H9 (cell line): ENCODE data around the gene EXOSC2. TPM values are rescaled to one million over a fixed set of nuclear protein-coding genes. Genes with fewer than 3 reads are reported as not detected.

Source experiments
- DNase-seq: peaks from one replicate; pipeline ENCODE4 v3.0.0-alpha.2; 2017
- H2AFZ ChIP-seq: one replicate; pipeline ENCODE4 v1.6.1; 2013; ENCODE audit warnings: mild to moderate bottlenecking, low read length, control low read depth, moderate library complexity
- H2AK5ac ChIP-seq: 2 replicates; pipeline ENCODE4 v1.6.1; 2013; ENCODE audit warnings: low read length, control low read depth, mixed read lengths; ENCODE audit not compliant: insufficient read length
- H2BK120ac ChIP-seq: one replicate; pipeline ENCODE4 v1.6.1; 2013; ENCODE audit warnings: low read depth, mild to moderate bottlenecking, low read length, control low read depth, inconsistent platforms; ENCODE audit not compliant: poor library complexity, severe bottlenecking
- H2BK12ac ChIP-seq: 2 replicates; pipeline ENCODE4 v1.6.1; 2013; ENCODE audit warnings: low read length, control low read depth, mixed read lengths, low read depth; ENCODE audit not compliant: insufficient read length
- H2BK15ac ChIP-seq: 2 replicates; pipeline ENCODE4 v1.6.1; 2013; ENCODE audit warnings: low read depth, low read length, control low read depth
- H2BK20ac ChIP-seq: one replicate; pipeline ENCODE4 v1.6.1; 2013; ENCODE audit warnings: low read depth, mild to moderate bottlenecking, low read length, control low read depth, inconsistent platforms; ENCODE audit not compliant: poor library complexity, severe bottlenecking
- H2BK5ac ChIP-seq: 2 replicates; pipeline ENCODE4 v1.6.1; 2013; ENCODE audit warnings: low read length, control low read depth, mixed read lengths; ENCODE audit not compliant: insufficient read length
- H3K14ac ChIP-seq: 2 replicates; pipeline ENCODE4 v1.6.1; 2013; ENCODE audit warnings: low read length, control low read depth; ENCODE audit not compliant: insufficient read depth
- H3K18ac ChIP-seq: 2 replicates; pipeline ENCODE4 v1.6.1; 2013; ENCODE audit warnings: low read depth, mild to moderate bottlenecking, mixed read lengths, low read length, control low read depth; ENCODE audit not compliant: insufficient read length
- H3K23ac ChIP-seq: 2 replicates; pipeline ENCODE4 v1.6.1; 2013; ENCODE audit warnings: low read length, control low read depth, mixed read lengths, low read depth; ENCODE audit not compliant: insufficient read length
- H3K23me2 ChIP-seq: 2 replicates; pipeline ENCODE4 v1.6.1; 2013; ENCODE audit warnings: low read depth, mild to moderate bottlenecking, mixed read lengths, low read length, control low read depth; ENCODE audit not compliant: insufficient read length, poor library complexity, severe bottlenecking
- H3K27ac ChIP-seq: 2 replicates; pipeline ENCODE4 v1.5.1; 2013; ENCODE audit warnings: low read length, control low read depth, mixed read lengths, low read depth; ENCODE audit not compliant: insufficient read length
- H3K27me3 ChIP-seq: 2 replicates; pipeline ENCODE4 v1.6.1; 2013; ENCODE audit warnings: low read length, control low read depth, inconsistent platforms; ENCODE audit not compliant: insufficient read depth
- H3K4ac ChIP-seq: 2 replicates; pipeline ENCODE4 v1.6.1; 2013; ENCODE audit warnings: low read depth, mild to moderate bottlenecking, control low read depth, inconsistent platforms, low read length, moderate library complexity
- H3K4me1 ChIP-seq: 2 replicates; pipeline ENCODE4 v1.6.1; 2013; ENCODE audit warnings: low read length, control low read depth, inconsistent platforms; ENCODE audit not compliant: insufficient read depth
- H3K4me2 ChIP-seq: 2 replicates; pipeline ENCODE4 v1.6.1; 2013; ENCODE audit warnings: low read length, control low read depth, mixed read lengths; ENCODE audit not compliant: insufficient read length, insufficient read depth
- H3K56ac ChIP-seq: 2 replicates; pipeline ENCODE4 v1.6.1; 2013; ENCODE audit warnings: low read depth, mild to moderate bottlenecking, mixed read lengths, low read length, control low read depth; ENCODE audit not compliant: insufficient read length
- H3K79me1 ChIP-seq: 2 replicates; pipeline ENCODE4 v1.6.1; 2013; ENCODE audit warnings: low read depth, mild to moderate bottlenecking, moderate library complexity, low read length, control low read depth, inconsistent platforms; ENCODE audit not compliant: insufficient read depth, poor library complexity, severe bottlenecking
- H3K79me2 ChIP-seq: 2 replicates; pipeline ENCODE4 v1.6.1; 2013; ENCODE audit warnings: low read length, control low read depth, inconsistent platforms; ENCODE audit not compliant: insufficient read depth
- H3K9ac ChIP-seq: 2 replicates; pipeline ENCODE4 v1.6.1; 2013; ENCODE audit warnings: low read length, control low read depth, mixed read lengths; ENCODE audit not compliant: insufficient read length; ENCODE audit errors: extremely low read depth
- H3K9me3 ChIP-seq: one replicate; pipeline ENCODE4 v1.6.1; 2013; ENCODE audit warnings: low read depth, low read length, inconsistent platforms; ENCODE audit not compliant: control insufficient read depth
- H3T11ph ChIP-seq: one replicate; pipeline ENCODE4 v1.6.1; 2013; ENCODE audit warnings: mild to moderate bottlenecking, low read length, control low read depth, inconsistent platforms
- H4K20me1 ChIP-seq: one replicate; pipeline ENCODE4 v1.6.1; 2013; ENCODE audit not compliant: control insufficient read depth, insufficient read length, insufficient read depth
- H4K5ac ChIP-seq: 2 replicates; pipeline ENCODE4 v1.6.1; 2013; ENCODE audit warnings: low read depth, mild to moderate bottlenecking, mixed read lengths, low read length, control low read depth; ENCODE audit not compliant: insufficient read length
- H4K8ac ChIP-seq: replicated peaks from 2 replicates; pipeline ENCODE4 v1.6.1; 2013; ENCODE audit warnings: low read length, control low read depth, mixed read lengths, low read depth; ENCODE audit not compliant: insufficient read length
- H4K91ac ChIP-seq: 2 replicates; pipeline ENCODE4 v1.6.1; 2013; ENCODE audit warnings: low read depth, mild to moderate bottlenecking, moderate library complexity, mixed read lengths, low read length, control low read depth; ENCODE audit not compliant: insufficient read length
- H3K27ac Mint-ChIP-seq, 3 experiments: 2 replicates in 2 of 3; 3 replicates in 1 of 3; pipeline ENCODE4 v1.8.0; 2020 to 2021; ENCODE audit warnings: mixed read lengths in 3 of 3, mild to moderate bottlenecking in 1 of 3, moderate library complexity in 1 of 3
- H3K27me3 Mint-ChIP-seq: 2 replicates; pipeline ENCODE4 v1.8.0; 2021; ENCODE audit warnings: low read depth, mild to moderate bottlenecking, moderate library complexity, mixed read lengths
- H3K36me3 Mint-ChIP-seq, 3 experiments: 2 replicates in 2 of 3; 3 replicates in 1 of 3; pipeline ENCODE4 v1.8.0; 2020 to 2021; ENCODE audit warnings: low read depth in 3 of 3, mixed read lengths in 3 of 3; ENCODE audit not compliant: insufficient read depth in 1 of 3
- H3K4me1 Mint-ChIP-seq, 2 experiments: 2 replicates each; pipeline ENCODE4 v1.8.0; 2020; ENCODE audit warnings: mixed read lengths in 2 of 2
- H3K4me3 Mint-ChIP-seq, 2 experiments: 2 replicates in 1 of 2; 3 replicates in 1 of 2; pipeline ENCODE4 v1.8.0; 2020 to 2021; ENCODE audit warnings: mild to moderate bottlenecking in 2 of 2, mixed read lengths in 2 of 2, moderate library complexity in 1 of 2
- H3K9me3 Mint-ChIP-seq, 2 experiments: 2 replicates in 1 of 2; 3 replicates in 1 of 2; pipeline ENCODE4 v1.8.0; 2020; ENCODE audit warnings: mild to moderate bottlenecking in 2 of 2, mixed read lengths in 2 of 2, moderate library complexity in 1 of 2
- CTCF ChIP-seq: fragments of 200-600 bp; sonication (generic); conservative IDR thresholded peaks from 3 replicates; pipeline ENCODE4 v1.8.0; 2021; ENCODE audit warnings: antibody characterized with exemption, mild to moderate bottlenecking
- WGBS: extraction: QIAGEN DNeasy Blood & Tissue Kit; methylation state at CpG from one replicate; pipeline ENCODE4 v1.1.7; 2013; ENCODE audit warnings: missing lambda C conversion rate, low lambda C conversion rate, mixed read lengths; ENCODE audit not compliant: insufficient read length; ENCODE audit errors: extremely low coverage; 5-methylcytosine and 5-hydroxymethylcytosine counted together
- total RNA-seq: library from RNA; stranded (reverse); gene quantifications from 2 replicates; pipeline ENCODE4 v1.2.1, GENCODE V29; 2021

EXOSC2 gene
- total RNA-seq, 1 experiment from 2014 or later, result 94.5 TPM

- no peak overlapping the region for H3K18ac ChIP-seq
- H4K20me1 ChIP-seq, result no peaks in the 10 kb centered on the region
- peaks cover 4% of the 10 kb centered on the region; the same call in 1 of the 2 replicates for H3K79me2 ChIP-seq
- H3K27ac ChIP-seq, result no peak overlapping the region
- no peak overlapping the region for H2BK12ac ChIP-seq
- H3K79me1 ChIP-seq, result peaks cover 6% of the 10 kb centered on the region
- H3K27me3 ChIP-seq, result no peaks in the 10 kb centered on the region
- H4K5ac ChIP-seq, result no peak overlapping the region
- H3K4me2 ChIP-seq, result no peak overlapping the region
- H3K27ac Mint-ChIP-seq, result peak overlapping the region in 1 of 3 experiments; percentile 75; a peak in 3 of 7 replicates
- no peak overlapping the region for H4K8ac ChIP-seq
- H3T11ph ChIP-seq, result no peak overlapping the region
- H2BK15ac ChIP-seq, result no peak overlapping the region
- no CpG with 5 or more reads among the region's 13 CpGs for WGBS
- no peak overlapping the region for H2BK20ac ChIP-seq
- H2AK5ac ChIP-seq, result no peak overlapping the region
- no peaks in the 10 kb centered on the region for H3K23me2 ChIP-seq
- H3K56ac ChIP-seq, result no peak overlapping the region
- no peaks in the 10 kb centered on the region for H3K9me3 Mint-ChIP-seq
- H3K4me1 ChIP-seq, result no peaks in the 10 kb centered on the region
- peak; percentile 82 for DNase-seq
- no peak overlapping the region for H2BK5ac ChIP-seq
- no peak overlapping the region for H3K23ac ChIP-seq
- H3K4ac ChIP-seq, result no peak overlapping the region
- H3K4me1 Mint-ChIP-seq, result peaks cover 9 to 13% of the 10 kb centered on the region in 2 experiments; a peak in 3 of 4 replicates
- no peak overlapping the region; a peak in 1 of 5 replicates for H3K4me3 Mint-ChIP-seq
- H3K27me3 Mint-ChIP-seq, result no peaks in the 10 kb centered on the region
- H2AFZ ChIP-seq, result no peak overlapping the region
- H3K14ac ChIP-seq, result no peak overlapping the region
- peaks cover 61 to 93% (median 72%) of the 10 kb centered on the region in 3 experiments for H3K36me3 Mint-ChIP-seq
- no peaks in the 10 kb centered on the region for H3K9me3 ChIP-seq
- H4K91ac ChIP-seq, result no peak overlapping the region
- peak; percentile 99 for TF ChIP-seq CTCF
- H3K9ac ChIP-seq, result no peak overlapping the region
- no peak overlapping the region for H2BK120ac ChIP-seq
Measured at GRCh38 chr9:130701059-130702022, 7.8 kb downstream of the EXOSC2 start.
